ENCODE data around the gene LRFN2.

GRCh38 chr6:40598516-40598915, 11.4 kb upstream of the LRFN2 start:
- no peak for TF ChIP-seq CTCF (conservative IDR thresholded peaks at IDR 0.05 in 1 of 2, IDR thresholded peaks at IDR 0.05 in 1 of 2; ENCODE audit: extremely low read depth in 1 of 2, insufficient read depth in 1 of 2, low read depth in 1 of 2, low read length in 2 of 2)
- no peak for TF ChIP-seq EZH2 (IDR thresholded peaks at IDR 0.05; ENCODE audit: borderline replicate concordance, low read length)

All from mammary epithelial cell (primary cell).